Endothelial cell (in vitro differentiated cells): ENCODE results near the gene MAML3. TPM values are rescaled to one million over a fixed set of nuclear protein-coding genes. Genes with fewer than 3 reads are reported as not detected.

Experiments used
- DNase-seq: peaks from one replicate; pipeline ENCODE4 v3.0.0; 2021; ENCODE audit warnings: low spot score
- H3K27ac Mint-ChIP-seq: one replicate; pipeline ENCODE4 v1.8.0; 2021; ENCODE audit warnings: mixed read lengths, inconsistent platforms; ENCODE audit not compliant: unreplicated experiment
- H3K27me3 Mint-ChIP-seq: one replicate; pipeline ENCODE4 v1.8.0; 2021; ENCODE audit warnings: mild to moderate bottlenecking, moderate library complexity, mixed read lengths, inconsistent platforms; ENCODE audit not compliant: unreplicated experiment
- H3K36me3 Mint-ChIP-seq: one replicate; pipeline ENCODE4 v1.8.0; 2021; ENCODE audit warnings: mild to moderate bottlenecking, low read depth, mixed read lengths, inconsistent platforms; ENCODE audit not compliant: unreplicated experiment
- H3K4me1 Mint-ChIP-seq: one replicate; pipeline ENCODE4 v1.8.0; 2021; ENCODE audit warnings: mild to moderate bottlenecking, mixed read lengths, inconsistent platforms; ENCODE audit not compliant: unreplicated experiment
- H3K4me3 Mint-ChIP-seq: one replicate; pipeline ENCODE4 v1.8.0; 2021; ENCODE audit warnings: mild to moderate bottlenecking, mixed read lengths, inconsistent platforms; ENCODE audit not compliant: unreplicated experiment
- H3K9me3 Mint-ChIP-seq: one replicate; pipeline ENCODE4 v1.8.0; 2021; ENCODE audit warnings: mixed read lengths, inconsistent platforms; ENCODE audit not compliant: unreplicated experiment
- CTCF ChIP-seq: fragments of 200-600 bp; sonication (generic); IDR thresholded peaks from one replicate; pipeline ENCODE4 v1.5.0; 2021; ENCODE audit warnings: antibody characterized with exemption; ENCODE audit not compliant: unreplicated experiment
- total RNA-seq: library from RNA; stranded (reverse); fragmentation: NEBNext Ultra II Directional; extraction: Animal tissue kit (Norgen Biotek cat#: 25700); gene quantifications from one replicate; pipeline ENCODE4 v1.2.1, GENCODE V29; 2021; ENCODE audit not compliant: unreplicated experiment

Gene MAML3
- total RNA-seq, 1 donor from 2014 or later: 31.0 TPM

- H3K4me3 Mint-ChIP-seq: peak overlapping the region; percentile 45
- H3K4me1 Mint-ChIP-seq: peaks cover 38% of the 10 kb centered on the region
- peaks cover 5% of the 10 kb centered on the region for H3K27me3 Mint-ChIP-seq
- no peak for DNase-seq
- peaks cover 5% of the 10 kb centered on the region for H3K36me3 Mint-ChIP-seq
- no peak for TF ChIP-seq CTCF
- no peaks in the 10 kb centered on the region for H3K9me3 Mint-ChIP-seq
- H3K27ac Mint-ChIP-seq: no peak overlapping the region
Measured at GRCh38 chr4:139789096-139789654, 364.8 kb downstream of the MAML3 start.

GRCh38 chr4:139786494-139787354 lies 367.3 kb downstream of the MAML3 start:
- TF ChIP-seq CTCF: no peak
- Mint-ChIP-seq H3K4me3 (no peak overlapping the region), H3K27ac (peak overlapping the region; percentile 67), H3K27me3 (peaks cover 9% of the 10 kb centered on the region), H3K36me3 (peaks cover 5% of the 10 kb centered on the region), H3K4me1 (peaks cover 44% of the 10 kb centered on the region), H3K9me3 (no peaks in the 10 kb centered on the region)
- no peak for DNase-seq

GRCh38 chr4:139785356-139785755 lies 368.6 kb downstream of the MAML3 start:
- DNase-seq: no peak
- Mint-ChIP-seq H3K27me3 (peaks cover 9% of the 10 kb centered on the region), H3K4me3 (no peak overlapping the region), H3K36me3 (peaks cover 5% of the 10 kb centered on the region), H3K9me3 (no peaks in the 10 kb centered on the region), H3K27ac (no peak overlapping the region), H3K4me1 (peaks cover 41% of the 10 kb centered on the region)
- no peak for TF ChIP-seq CTCF

GRCh38 chr4:139783741-139784484 lies 370.1 kb downstream of the MAML3 start:
- no peaks in the 10 kb centered on the region for H3K9me3 Mint-ChIP-seq
- peak overlapping the region; percentile 77 for H3K27ac Mint-ChIP-seq
- H3K36me3 Mint-ChIP-seq: peaks cover 5% of the 10 kb centered on the region
- H3K4me3 Mint-ChIP-seq: peak overlapping the region; percentile 54
- H3K4me1 Mint-ChIP-seq: peaks cover 37% of the 10 kb centered on the region
- peaks cover 9% of the 10 kb centered on the region for H3K27me3 Mint-ChIP-seq
- no peak for TF ChIP-seq CTCF
- peak; percentile 21 for DNase-seq
